Trophoblast cell (in vitro differentiated cells and primary cell): Measurements from ENCODE around the gene ADK.

ENCODE experiments used
- DNase-seq, 2 donors: peaks; one replicate each; pipeline ENCODE4 v3.0.0-alpha.2; 2016
- H2AFZ ChIP-seq: 2 replicates; pipeline ENCODE4 v1.6.1; 2013; ENCODE audit warnings: low read length, moderate library complexity, mild to moderate bottlenecking; ENCODE audit not compliant: insufficient read depth, poor library complexity
- H2AK5ac ChIP-seq: 2 replicates; pipeline ENCODE4 v1.6.1; 2013; ENCODE audit warnings: mild to moderate bottlenecking, low read length
- H2BK120ac ChIP-seq: 2 replicates; pipeline ENCODE4 v1.6.1; 2013; ENCODE audit warnings: low read length, mild to moderate bottlenecking, moderate library complexity; ENCODE audit not compliant: insufficient read depth, poor library complexity
- H2BK12ac ChIP-seq: 2 replicates; pipeline ENCODE4 v1.6.1; 2013; ENCODE audit warnings: mild to moderate bottlenecking, low read length, moderate library complexity
- H2BK5ac ChIP-seq: 2 replicates; pipeline ENCODE4 v1.6.1; 2013; ENCODE audit warnings: low read length, low read depth, moderate library complexity, mild to moderate bottlenecking; ENCODE audit not compliant: poor library complexity
- H3K14ac ChIP-seq: 2 replicates; pipeline ENCODE4 v1.6.1; 2013; ENCODE audit warnings: mild to moderate bottlenecking, low read length
- H3K18ac ChIP-seq: 2 replicates; pipeline ENCODE4 v1.6.1; 2013; ENCODE audit warnings: mild to moderate bottlenecking, low read length
- H3K23ac ChIP-seq: 2 replicates; pipeline ENCODE4 v1.6.1; 2013; ENCODE audit warnings: low read length
- H3K27ac ChIP-seq: 2 replicates; pipeline ENCODE4 v1.5.1; 2013; ENCODE audit warnings: low read depth, mild to moderate bottlenecking, inconsistent platforms, low read length, moderate library complexity
- H3K27me3 ChIP-seq: 2 replicates; pipeline ENCODE4 v1.6.1; 2013; ENCODE audit warnings: inconsistent platforms, mild to moderate bottlenecking, low read length, moderate library complexity; ENCODE audit not compliant: insufficient read depth
- H3K36me3 ChIP-seq, 2 experiments: 1 replicate in 1 of 2; 2 replicates in 1 of 2; pipeline ENCODE4 v1.6.1; 2013; ENCODE audit warnings: low read length in 2 of 2, mild to moderate bottlenecking in 2 of 2, moderate library complexity in 1 of 2; ENCODE audit not compliant: insufficient read depth in 2 of 2, control insufficient read depth in 1 of 2
- H3K4ac ChIP-seq: 2 replicates; pipeline ENCODE4 v1.6.1; 2013; ENCODE audit warnings: low read depth, mild to moderate bottlenecking, low read length, moderate library complexity
- H3K4me1 ChIP-seq, 2 experiments: 1 replicate in 1 of 2; 2 replicates in 1 of 2; pipeline ENCODE4 v1.6.1; 2013; ENCODE audit warnings: low read length in 2 of 2, mild to moderate bottlenecking in 2 of 2, moderate library complexity in 1 of 2; ENCODE audit not compliant: insufficient read depth in 2 of 2, control insufficient read depth in 1 of 2
- H3K4me2 ChIP-seq: 2 replicates; pipeline ENCODE4 v1.6.1; 2013; ENCODE audit warnings: inconsistent platforms, mild to moderate bottlenecking, low read length, moderate library complexity
- H3K4me3 ChIP-seq: 2 replicates; pipeline ENCODE4 v1.5.1; 2013; ENCODE audit warnings: mild to moderate bottlenecking, low read depth, low read length, inconsistent platforms
- H3K79me1 ChIP-seq: one replicate; pipeline ENCODE4 v1.6.1; 2013; ENCODE audit warnings: low read length
- H3K79me2 ChIP-seq: 2 replicates; pipeline ENCODE4 v1.6.1; 2013; ENCODE audit warnings: low read length, mild to moderate bottlenecking; ENCODE audit not compliant: control insufficient read depth, insufficient read depth, poor library complexity
- H3K9ac ChIP-seq: 2 replicates; pipeline ENCODE4 v1.6.1; 2013; ENCODE audit warnings: mild to moderate bottlenecking, low read length
- H3K9me3 ChIP-seq: 2 replicates; pipeline ENCODE4 v1.6.1; 2013; ENCODE audit warnings: low read depth, mild to moderate bottlenecking, control low read depth, inconsistent platforms, low read length; ENCODE audit not compliant: insufficient read depth
- H4K12ac ChIP-seq: 2 replicates; pipeline ENCODE4 v1.6.1; 2013; ENCODE audit warnings: low read depth, mild to moderate bottlenecking, low read length, moderate library complexity
- H4K8ac ChIP-seq: 2 replicates; pipeline ENCODE4 v1.6.1; 2013; ENCODE audit warnings: low read depth, mild to moderate bottlenecking, low read length, moderate library complexity
- H4K91ac ChIP-seq: one replicate; pipeline ENCODE4 v1.6.1; 2013; ENCODE audit warnings: low read depth, mild to moderate bottlenecking, low read length, moderate library complexity
- WGBS: extraction: QIAGEN DNeasy Blood & Tissue Kit; methylation state at CpG from one replicate; pipeline ENCODE4 v1.1.7; 2013; ENCODE audit warnings: missing lambda C conversion rate; ENCODE audit not compliant: insufficient read length, insufficient coverage; ENCODE audit errors: extremely low coverage; 5-methylcytosine and 5-hydroxymethylcytosine counted together

ADK gene

DNA sequence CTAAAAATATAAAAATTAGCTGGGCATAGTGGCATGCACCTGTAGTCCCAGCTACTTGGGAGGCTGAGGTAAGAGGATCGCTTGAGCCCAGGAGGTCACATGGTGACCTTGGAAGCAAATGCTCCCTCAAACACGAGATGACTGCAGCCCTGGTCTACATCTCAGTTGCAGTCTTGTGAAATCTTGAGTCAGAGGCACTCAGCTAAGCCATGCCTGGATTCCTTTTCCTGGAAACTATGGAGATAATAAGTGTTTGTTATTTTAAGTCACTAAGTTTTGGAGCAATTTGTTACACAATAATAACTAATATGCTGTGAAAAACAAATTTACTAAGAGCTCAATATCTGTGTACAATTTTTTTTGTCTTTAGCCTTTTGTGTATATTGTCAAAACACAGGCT lies 391.1 kb downstream of the ADK start:
- Histone ChIP-seq H2BK120ac (no peak overlapping the region), H3K4me2 (no peak overlapping the region), H2AFZ (no peak overlapping the region), H3K9ac (no peak overlapping the region), H3K79me1 (no peaks in the 10 kb centered on the region), H3K27ac (no peak overlapping the region), H3K79me2 (no peaks in the 10 kb centered on the region), H3K4me3 (no peak overlapping the region), H3K4ac (no peak overlapping the region), H3K23ac (no peak overlapping the region), H3K9me3 (no peaks in the 10 kb centered on the region), H3K4me1 (no peaks in the 10 kb centered on the region), H4K91ac (no peak overlapping the region), H2BK5ac (no peak overlapping the region), H3K14ac (no peak overlapping the region), H4K8ac (no peak overlapping the region), H3K18ac (no peak overlapping the region), H2AK5ac (no peak overlapping the region), H3K36me3 (no peaks in the 10 kb centered on the region), H2BK12ac (no peak overlapping the region), H3K27me3 (no peaks in the 10 kb centered on the region), H4K12ac (no peak overlapping the region)
- peak; percentile 75 to 93 for DNase-seq
- WGBS = no CpG with 5 or more reads among the region's 2 CpGs

DNA sequence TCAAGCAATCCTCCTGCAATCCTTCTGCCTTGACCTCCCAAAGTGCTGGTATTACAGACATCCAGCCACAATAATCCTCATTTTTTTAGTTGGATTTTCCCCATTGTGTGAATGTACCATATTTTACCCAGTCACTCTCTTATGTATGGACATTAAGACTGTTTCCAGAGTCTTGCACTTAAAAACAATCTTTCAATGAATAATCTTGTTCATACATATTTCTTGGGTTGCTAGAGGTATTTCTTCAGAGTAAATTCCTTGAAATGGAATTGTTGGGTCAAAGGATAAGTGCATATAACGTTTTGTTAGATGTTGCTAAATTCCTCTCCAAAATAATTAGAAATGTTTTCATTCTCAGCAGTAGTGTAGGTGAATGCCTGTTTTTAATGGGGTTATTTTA lies 392.3 kb downstream of the ADK start:
- no peak overlapping the region for H2BK12ac ChIP-seq
- H3K18ac ChIP-seq = no peak overlapping the region
- no peaks in the 10 kb centered on the region for H3K79me1 ChIP-seq
- H3K4me1 ChIP-seq = no peaks in the 10 kb centered on the region
- no CpG with 5 or more reads among the region's 1 CpG for WGBS
- no peaks in the 10 kb centered on the region for H3K27me3 ChIP-seq
- no peak overlapping the region for H3K14ac ChIP-seq
- H3K4me2 ChIP-seq = no peak overlapping the region
- no peak overlapping the region for H4K8ac ChIP-seq
- H2BK120ac ChIP-seq = no peak overlapping the region
- H2AK5ac ChIP-seq = no peak overlapping the region
- H3K4me3 ChIP-seq = no peak overlapping the region
- H3K27ac ChIP-seq = no peak overlapping the region
- no peak overlapping the region for H3K9ac ChIP-seq
- no peaks in the 10 kb centered on the region for H3K9me3 ChIP-seq
- no peaks in the 10 kb centered on the region for H3K36me3 ChIP-seq
- no peak overlapping the region for H4K12ac ChIP-seq
- H4K91ac ChIP-seq = no peak overlapping the region
- no peak overlapping the region for H3K23ac ChIP-seq
- peak in 1 of 2 donors; percentile 64 for DNase-seq
- no peak overlapping the region for H2AFZ ChIP-seq
- no peaks in the 10 kb centered on the region for H3K79me2 ChIP-seq
- no peak overlapping the region for H2BK5ac ChIP-seq
- H3K4ac ChIP-seq = no peak overlapping the region

DNA sequence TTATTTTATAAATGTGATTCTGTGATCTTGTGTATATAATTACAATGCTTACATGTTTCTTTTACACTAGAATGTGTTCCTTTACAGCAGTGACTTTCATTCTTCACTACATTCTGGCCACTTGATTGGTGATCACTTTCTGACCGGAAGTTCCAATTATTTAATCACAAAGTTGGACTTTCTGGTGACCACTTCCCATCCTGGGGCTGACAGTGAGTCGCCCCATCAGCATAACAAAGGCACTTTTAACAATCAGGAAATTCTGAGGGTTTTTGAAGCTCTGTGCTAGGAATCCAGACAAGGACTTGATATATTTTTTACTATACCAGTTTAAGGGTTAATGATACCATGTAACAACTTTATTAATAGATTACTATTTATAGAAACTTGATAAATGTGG lies 393.1 kb downstream of the ADK start:
- H2BK120ac ChIP-seq = no peak overlapping the region
- H2BK12ac ChIP-seq = no peak overlapping the region
- H2AK5ac ChIP-seq = no peak overlapping the region
- H3K79me2 ChIP-seq = no peaks in the 10 kb centered on the region
- no peak for DNase-seq
- H4K91ac ChIP-seq = no peak overlapping the region
- H3K27ac ChIP-seq = no peak overlapping the region
- no CpG with 5 or more reads among the region's 2 CpGs for WGBS
- H3K23ac ChIP-seq = no peak overlapping the region
- no peak overlapping the region for H3K4me2 ChIP-seq
- H3K79me1 ChIP-seq = no peaks in the 10 kb centered on the region
- no peak overlapping the region for H2BK5ac ChIP-seq
- no peak overlapping the region for H3K9ac ChIP-seq
- H2AFZ ChIP-seq = no peak overlapping the region
- H3K9me3 ChIP-seq = no peaks in the 10 kb centered on the region
- H3K4me3 ChIP-seq = no peak overlapping the region
- H3K27me3 ChIP-seq = no peaks in the 10 kb centered on the region
- H3K4me1 ChIP-seq = no peaks in the 10 kb centered on the region
- no peaks in the 10 kb centered on the region for H3K36me3 ChIP-seq
- H3K18ac ChIP-seq = no peak overlapping the region
- no peak overlapping the region for H3K4ac ChIP-seq
- no peak overlapping the region for H4K12ac ChIP-seq
- no peak overlapping the region for H3K14ac ChIP-seq
- no peak overlapping the region for H4K8ac ChIP-seq

DNA sequence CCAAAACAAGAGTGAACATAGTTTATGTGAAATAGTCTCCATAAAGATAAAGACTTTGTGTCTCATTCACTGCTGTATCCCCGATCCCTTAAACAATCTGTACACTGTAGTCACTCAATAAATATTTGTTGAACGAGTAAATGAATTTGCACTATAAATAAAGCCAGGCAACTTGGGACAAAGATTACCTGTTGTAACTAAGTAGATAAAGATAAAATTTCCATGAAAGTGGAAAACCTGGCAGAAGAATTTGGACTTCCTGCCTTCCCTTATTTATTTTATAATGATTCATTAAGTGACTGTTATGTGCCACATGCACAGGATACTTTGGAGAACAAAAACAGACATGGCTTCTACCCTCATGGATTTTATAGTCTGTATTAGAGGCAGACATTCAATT lies 397.7 kb downstream of the ADK start:
- no peak overlapping the region for H3K9ac ChIP-seq
- no peak for DNase-seq
- H3K27me3 ChIP-seq = no peaks in the 10 kb centered on the region
- H4K91ac ChIP-seq = no peak overlapping the region
- no peak overlapping the region for H3K27ac ChIP-seq
- no peaks in the 10 kb centered on the region for H3K9me3 ChIP-seq
- no peak overlapping the region for H2BK5ac ChIP-seq
- no peaks in the 10 kb centered on the region for H3K79me2 ChIP-seq
- WGBS = no CpG with 5 or more reads among the region's 2 CpGs
- no peak overlapping the region for H3K4me3 ChIP-seq
- no peaks in the 10 kb centered on the region for H3K79me1 ChIP-seq
- no peak overlapping the region for H3K4ac ChIP-seq
- H2AK5ac ChIP-seq = no peak overlapping the region
- no peak overlapping the region for H3K14ac ChIP-seq
- no peak overlapping the region for H3K18ac ChIP-seq
- H3K23ac ChIP-seq = no peak overlapping the region
- H2BK12ac ChIP-seq = no peak overlapping the region
- H3K36me3 ChIP-seq = no peaks in the 10 kb centered on the region
- H3K4me1 ChIP-seq = no peaks in the 10 kb centered on the region
- H2AFZ ChIP-seq = no peak overlapping the region
- H4K8ac ChIP-seq = no peak overlapping the region
- H4K12ac ChIP-seq = no peak overlapping the region
- no peak overlapping the region for H2BK120ac ChIP-seq
- H3K4me2 ChIP-seq = no peak overlapping the region
